Coronary artery (tissue), 2 donors: ENCODE measurements around the gene NKAIN4.

Experiments
- DNase-seq: peaks from one replicate; pipeline ENCODE4 v3.0.0-alpha.2; 2017; ENCODE audit warnings: low spot score
- H3K27ac ChIP-seq, 2 donors: fragments of 200-600 bp; sonication (generic); one replicate each; pipeline ENCODE4 v1.5.1; 2016 to 2019
- H3K4me3 ChIP-seq: fragments of 200-600 bp; sonication (generic); 2 replicates; pipeline ENCODE4 v1.5.1; 2016; ENCODE audit warnings: mild to moderate bottlenecking, moderate library complexity
- CTCF ChIP-seq: fragments of 200-600 bp; sonication (generic); IDR thresholded peaks from one replicate; pipeline ENCODE4 v1.5.1; 2019; ENCODE audit warnings: antibody characterized with exemption

Gene NKAIN4

DNA sequence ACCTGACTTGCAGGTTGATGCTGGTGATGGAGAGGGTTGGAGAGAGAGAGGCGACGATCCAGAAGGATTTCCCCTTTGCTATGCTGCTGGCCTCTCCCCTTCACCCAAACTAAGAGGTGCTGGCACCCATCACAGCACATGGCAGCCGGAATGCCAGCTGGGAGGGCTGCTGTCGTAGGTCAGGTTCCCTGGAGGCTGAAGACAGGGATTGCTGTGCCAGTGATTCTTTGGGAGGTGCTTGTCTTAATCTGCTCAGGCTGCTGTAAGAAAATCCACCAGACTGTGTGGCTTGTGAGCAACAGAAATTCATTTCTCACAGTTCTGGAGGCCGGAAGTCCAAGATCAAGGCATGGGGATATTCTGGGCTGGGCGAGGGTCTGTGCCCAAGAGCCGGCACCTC lies 14.0 kb upstream of the NKAIN4 start:
- no peak for TF ChIP-seq CTCF
- no peak for DNase-seq
- Histone ChIP-seq H3K27ac (no peak overlapping the region), H3K4me3 (no peak overlapping the region)

DNA sequence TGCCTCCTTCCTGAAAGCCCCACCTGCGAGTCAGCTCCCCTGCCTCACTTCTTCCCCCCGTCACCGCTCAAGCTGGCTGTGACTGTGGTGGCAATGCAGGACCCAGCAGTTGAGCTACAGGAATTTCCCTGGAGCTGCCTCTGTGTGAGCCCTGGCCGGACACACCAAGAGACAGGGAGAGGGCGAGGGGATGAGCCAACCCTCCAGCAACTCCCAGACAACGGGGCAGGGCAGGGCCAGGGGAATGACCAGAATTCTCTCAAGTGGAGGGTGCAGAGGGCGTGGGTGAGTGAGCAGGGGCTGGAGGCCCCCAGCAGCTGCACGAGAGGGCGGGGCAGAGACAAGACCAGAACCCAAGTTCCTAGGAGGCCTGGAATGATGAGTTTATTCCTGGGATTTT lies 13.4 kb upstream of the NKAIN4 start:
- DNase-seq, result no peak
- Histone ChIP-seq H3K27ac (no peak overlapping the region), H3K4me3 (no peak overlapping the region)
- TF ChIP-seq CTCF, result no peak

GRCh38 chr20:63265891-63266515 lies 11.7 kb upstream of the NKAIN4 start:
- no peak for TF ChIP-seq CTCF
- no peak overlapping the region for H3K27ac ChIP-seq
- no peak for DNase-seq
- no peak overlapping the region for H3K4me3 ChIP-seq

DNA sequence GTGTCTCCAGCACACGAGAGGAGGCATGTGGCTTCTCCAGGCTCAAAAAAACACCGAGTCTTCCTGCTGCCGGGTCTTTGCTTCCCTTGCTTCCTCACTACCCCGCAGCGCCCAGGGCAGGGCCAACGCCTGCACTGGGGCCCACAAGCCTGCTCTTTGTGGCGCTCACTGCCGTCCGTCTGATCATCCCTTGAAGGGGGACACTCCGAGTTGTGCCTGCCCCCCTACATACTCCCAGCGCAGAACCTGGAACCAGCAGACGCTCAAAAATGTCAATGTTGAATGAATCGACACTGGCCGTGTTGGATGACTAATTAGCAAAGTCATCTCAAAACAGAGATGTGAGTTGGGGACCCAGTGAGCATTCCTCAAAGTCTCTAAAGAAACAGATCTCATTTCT lies 10.3 kb upstream of the NKAIN4 start:
- H3K27ac ChIP-seq, result no peak overlapping the region
- no peak overlapping the region for H3K4me3 ChIP-seq
- TF ChIP-seq CTCF, result no peak
- no peak for DNase-seq

DNA sequence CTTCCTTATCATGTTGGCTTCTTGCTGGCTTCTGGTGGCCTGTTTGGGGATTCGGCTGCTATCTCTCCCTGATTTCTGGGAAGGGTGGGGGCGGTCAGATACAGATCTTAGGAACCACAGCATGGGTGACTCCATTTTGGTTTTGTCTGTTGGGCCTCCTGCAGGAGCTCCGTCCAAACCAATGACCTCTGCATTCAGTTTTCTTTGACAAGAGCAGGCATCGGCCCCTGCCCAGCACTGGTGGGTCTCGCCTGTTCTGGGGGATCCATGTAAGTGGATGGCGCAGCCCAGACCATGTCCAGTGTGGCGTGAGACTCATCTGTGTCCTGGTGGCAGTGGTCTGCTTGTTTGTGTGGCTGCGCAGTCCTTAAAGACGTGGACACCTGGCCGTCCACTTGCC lies 9.7 kb upstream of the NKAIN4 start:
- no peak overlapping the region for H3K27ac ChIP-seq
- no peak for TF ChIP-seq CTCF
- no peak for DNase-seq
- no peak overlapping the region for H3K4me3 ChIP-seq

DNA sequence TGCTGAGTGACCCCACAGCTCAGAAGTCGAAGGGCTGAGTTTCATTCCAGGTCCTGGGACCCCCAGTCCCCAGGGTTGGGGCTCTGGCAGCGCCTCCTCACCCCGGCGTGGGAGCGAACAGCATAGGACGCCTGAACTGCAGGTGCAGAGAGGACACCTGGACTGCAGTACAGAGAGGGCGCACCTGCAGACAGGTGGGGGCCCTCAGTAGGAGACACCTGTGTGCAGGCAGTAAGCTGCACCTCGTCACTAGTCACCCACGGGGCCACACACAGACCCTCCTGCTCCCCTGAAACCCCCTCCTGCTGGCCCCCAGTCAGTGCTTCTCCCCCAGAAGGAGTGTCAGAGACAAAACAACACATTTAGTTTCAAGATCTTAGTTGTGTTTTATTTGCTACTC lies 8.6 kb upstream of the NKAIN4 start:
- TF ChIP-seq CTCF, result no peak
- DNase-seq, result no peak

DNA sequence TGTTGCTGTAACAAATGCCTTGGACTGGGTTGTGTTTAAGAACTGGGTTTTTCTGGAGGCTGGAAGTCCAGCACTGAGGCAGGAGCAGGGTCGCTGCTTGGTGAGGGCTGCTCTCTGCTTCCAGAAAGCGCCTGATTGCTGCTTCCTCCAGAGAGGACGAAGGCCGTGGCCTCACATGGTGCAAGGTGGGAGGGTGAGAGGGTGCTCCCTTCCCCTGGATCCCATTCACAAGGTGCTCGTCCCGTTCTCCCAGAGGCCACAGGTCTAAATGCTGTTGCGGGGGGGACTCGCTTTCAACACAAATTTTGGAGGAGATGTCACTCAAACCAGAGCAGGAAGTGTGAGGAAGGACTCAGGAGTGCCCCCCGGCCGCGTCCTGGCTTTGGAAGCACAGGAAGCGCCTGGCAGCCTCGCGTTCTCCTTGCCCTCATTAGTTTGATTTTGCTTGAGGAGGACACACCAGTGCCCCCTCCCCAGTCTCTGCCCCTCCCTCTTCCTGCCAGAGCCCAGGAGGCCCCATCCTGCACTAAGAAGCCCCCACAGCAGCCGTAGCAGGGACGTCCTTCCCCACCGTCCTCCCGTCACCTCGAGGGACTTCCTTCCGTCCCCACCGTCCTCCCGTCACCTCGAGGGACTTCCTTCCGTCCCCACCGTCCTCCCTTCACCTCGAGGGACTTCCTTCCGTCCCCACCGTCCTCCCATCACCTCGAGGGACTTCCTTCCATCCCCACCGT lies 7.7 kb upstream of the NKAIN4 start:
- no peak for TF ChIP-seq CTCF
- Histone ChIP-seq H3K27ac (no peak overlapping the region), H3K4me3 (no peak overlapping the region)
- no peak for DNase-seq

More for the DNA sequence above, 8.6 kb upstream of the NKAIN4 start:
- H3K4me3 ChIP-seq, result no peak overlapping the region
- no peak overlapping the region for H3K27ac ChIP-seq
